ENCODE data around the gene MS4A15.

Gene MS4A15

GRCh38 chr11:60785136-60785535 is 28.5 kb downstream of the MS4A15 start, which contains the start of gene MS4A10:
MS4A10 (plus strand) TSS chr11:60785333; CDS start chr11:60790336, 5,003 bp downstream.
- no peaks in the 10 kb centered on the region for H3K36me3 ChIP-seq (replicated peaks)
- TF ChIP-seq CTCF (IDR thresholded peaks at IDR 0.05; ENCODE audit: low read depth, low read length, missing control alignments): no peak
- in situ Hi-C loops (cut with HindIII; ENCODE audit: low pct_ligation_motif_present, low sequenced_read_pairs): no loop called here
- H3K27ac ChIP-seq: no peak within 1 kb of the TSS
- DNase-seq: no peak
- no peaks in the 10 kb centered on the region for H3K27me3 ChIP-seq (replicated peaks)
- no peak within 1 kb of the TSS for H3K4me3 ChIP-seq (ENCODE audit: low read depth, low read length)

GRCh38 chr11:60785806-60786361 is 29.2 kb downstream of the MS4A15 start:
- DNase-seq: peak; percentile 80
- in situ Hi-C loops (cut with HindIII; ENCODE audit: low pct_ligation_motif_present, low sequenced_read_pairs): no loop called here

GRCh38 chr11:60786811-60787567 is 30.3 kb downstream of the MS4A15 start:
- peak; percentile 82 for DNase-seq
- Histone ChIP-seq H3K4me3 (ENCODE audit: low read depth, low read length) (no peak overlapping the region), H3K36me3 (replicated peaks) (no peaks in the 10 kb centered on the region), H3K27me3 (replicated peaks) (no peaks in the 10 kb centered on the region), H3K27ac (peak overlapping the region; percentile 73)
- in situ Hi-C loops (cut with HindIII; ENCODE audit: low pct_ligation_motif_present, low sequenced_read_pairs): no loop called here
- peak; percentile 8 for TF ChIP-seq CTCF (IDR thresholded peaks at IDR 0.05; ENCODE audit: low read depth, low read length, missing control alignments)

More at GRCh38 chr11:60785806-60786361, 29.2 kb downstream of the MS4A15 start:
- H3K27me3 ChIP-seq (replicated peaks): no peaks in the 10 kb centered on the region
- no peaks in the 10 kb centered on the region for H3K36me3 ChIP-seq (replicated peaks)
- H3K4me3 ChIP-seq (ENCODE audit: low read depth, low read length): no peak overlapping the region
- no peak overlapping the region for H3K27ac ChIP-seq
- peak; percentile 47 for TF ChIP-seq CTCF (IDR thresholded peaks at IDR 0.05; ENCODE audit: low read depth, low read length, missing control alignments)

GRCh38 chr11:60788401-60789125 is 31.9 kb downstream of the MS4A15 start:
- in situ Hi-C loops (cut with HindIII; ENCODE audit: low pct_ligation_motif_present, low sequenced_read_pairs): no loop called here

GRCh38 chr11:60790726-60791125 is 34.1 kb downstream of the MS4A15 start:
- Histone ChIP-seq H3K27me3 (replicated peaks) (no peaks in the 10 kb centered on the region), H3K36me3 (replicated peaks) (no peaks in the 10 kb centered on the region), H3K27ac (no peak overlapping the region), H3K4me3 (ENCODE audit: low read depth, low read length) (no peak overlapping the region)
- in situ Hi-C loops (cut with HindIII; ENCODE audit: low pct_ligation_motif_present, low sequenced_read_pairs): no loop called here
- TF ChIP-seq CTCF (IDR thresholded peaks at IDR 0.05; ENCODE audit: low read depth, low read length, missing control alignments): no peak
- DNase-seq: no peak

More at GRCh38 chr11:60788401-60789125, 31.9 kb downstream of the MS4A15 start:
- no peak overlapping the region for H3K4me3 ChIP-seq (ENCODE audit: low read depth, low read length)
- TF ChIP-seq CTCF (IDR thresholded peaks at IDR 0.05; ENCODE audit: low read depth, low read length, missing control alignments): no peak
- no peaks in the 10 kb centered on the region for H3K27me3 ChIP-seq (replicated peaks)
- no peaks in the 10 kb centered on the region for H3K36me3 ChIP-seq (replicated peaks)
- no peak for DNase-seq
- H3K27ac ChIP-seq: no peak overlapping the region

All from brain microvascular endothelial cell (primary cell).